ENCODE data around the gene EVPLL.
"Not testable (repeated sequence)": the region's sequence is repeated elsewhere in the genome, so short reads cannot be mapped to it uniquely, and the experiment has no call there.

EVPLL gene

DNA sequence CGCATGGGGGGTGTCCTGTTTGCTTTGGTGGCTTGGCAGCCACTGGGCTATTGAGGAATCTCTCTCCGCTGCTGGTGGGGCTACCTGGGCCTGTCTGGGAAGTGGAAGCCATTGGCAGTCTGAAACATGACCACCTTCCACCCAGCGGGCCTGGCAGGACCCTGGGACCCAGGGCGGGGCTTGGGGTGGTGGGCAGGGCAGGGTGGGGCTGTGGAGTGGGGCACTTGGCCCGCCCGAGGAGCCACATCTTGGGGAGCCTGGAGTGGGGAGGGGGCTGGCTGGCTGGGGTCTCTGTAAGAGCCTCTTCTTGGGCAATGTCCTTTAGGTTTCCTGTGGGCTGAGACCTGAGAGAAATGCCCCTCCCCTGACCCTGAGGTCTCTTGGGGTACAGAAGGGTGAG is 48.0 kb downstream of the EVPLL start:
- DNase-seq = not testable (repeated sequence)

DNA sequence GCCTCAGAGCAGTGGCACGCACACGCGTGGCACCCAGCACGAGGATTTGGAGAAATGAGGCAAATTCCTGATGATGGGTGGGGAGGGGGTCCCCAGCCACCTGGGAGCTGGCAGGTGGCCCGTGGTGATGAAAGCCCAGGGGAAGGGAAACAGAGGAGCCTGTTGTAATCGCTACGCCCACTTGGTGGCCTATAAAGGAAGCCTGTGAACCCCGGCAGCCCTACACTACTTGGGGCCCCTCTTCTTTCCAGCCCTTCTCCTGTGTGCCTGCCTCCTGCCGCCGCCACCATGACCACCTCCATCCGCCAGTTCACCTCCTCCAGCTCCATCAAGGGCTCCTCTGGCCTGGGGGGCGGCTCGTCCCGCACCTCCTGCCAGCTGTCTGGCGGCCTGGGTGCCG is 49.1 kb downstream of the EVPLL start:
- not testable (repeated sequence) for DNase-seq

DNA sequence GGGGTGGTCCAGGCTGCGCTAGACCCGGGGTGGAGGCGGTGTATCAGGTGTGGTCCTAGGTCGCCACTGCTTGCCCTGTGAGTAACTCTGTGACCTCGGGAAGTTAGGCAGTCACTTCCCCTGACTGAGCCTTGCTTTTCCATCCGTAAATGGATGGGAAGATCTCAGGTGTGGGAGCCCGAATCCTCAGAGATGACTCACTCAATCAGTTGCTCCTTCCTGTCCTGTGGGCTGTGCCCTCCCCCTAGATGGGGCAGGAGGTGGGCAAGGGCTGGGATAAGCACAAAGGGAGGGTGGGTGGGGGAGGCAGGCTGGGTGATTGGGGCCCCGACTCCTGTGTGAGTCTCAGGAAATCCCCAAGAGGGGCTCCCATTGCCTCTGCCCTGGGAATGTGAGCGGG is 54.6 kb downstream of the EVPLL start:
- not testable (repeated sequence) for DNase-seq

Measured in NCI-H524 treated with DMSO at 0.1 percent for 48 hours (cell line).